GM10266 (cell line): ENCODE measurements around the gene CASP3.

ENCODE experiments used
- DNase-seq: peaks from one replicate; pipeline ENCODE4 v3.0.0; 2012; ENCODE audit errors: extremely low spot score
- TF ChIP-seq, protein P1 (sequence below): IDR thresholded peaks from 2 replicates; pipeline ENCODE4 v1.5.1; 2012; ENCODE audit warnings: mild to moderate bottlenecking, low read depth; ENCODE audit not compliant: control insufficient read depth, insufficient read depth; ENCODE audit errors: missing control alignments

The CASP3 gene

GRCh38 chr4:184649026-184649970, at the start of gene CASP3, which contains the start of gene PRIMPOL:
Gene CASP3, minus strand, starts transcription at chr4:184649447. Its CDS starts 10,994 bp downstream, at chr4:184638453.
Gene PRIMPOL, plus strand, starts transcription at chr4:184649738. Its CDS starts 7,403 bp downstream, at chr4:184657141.
- TF ChIP-seq, protein P1, sequence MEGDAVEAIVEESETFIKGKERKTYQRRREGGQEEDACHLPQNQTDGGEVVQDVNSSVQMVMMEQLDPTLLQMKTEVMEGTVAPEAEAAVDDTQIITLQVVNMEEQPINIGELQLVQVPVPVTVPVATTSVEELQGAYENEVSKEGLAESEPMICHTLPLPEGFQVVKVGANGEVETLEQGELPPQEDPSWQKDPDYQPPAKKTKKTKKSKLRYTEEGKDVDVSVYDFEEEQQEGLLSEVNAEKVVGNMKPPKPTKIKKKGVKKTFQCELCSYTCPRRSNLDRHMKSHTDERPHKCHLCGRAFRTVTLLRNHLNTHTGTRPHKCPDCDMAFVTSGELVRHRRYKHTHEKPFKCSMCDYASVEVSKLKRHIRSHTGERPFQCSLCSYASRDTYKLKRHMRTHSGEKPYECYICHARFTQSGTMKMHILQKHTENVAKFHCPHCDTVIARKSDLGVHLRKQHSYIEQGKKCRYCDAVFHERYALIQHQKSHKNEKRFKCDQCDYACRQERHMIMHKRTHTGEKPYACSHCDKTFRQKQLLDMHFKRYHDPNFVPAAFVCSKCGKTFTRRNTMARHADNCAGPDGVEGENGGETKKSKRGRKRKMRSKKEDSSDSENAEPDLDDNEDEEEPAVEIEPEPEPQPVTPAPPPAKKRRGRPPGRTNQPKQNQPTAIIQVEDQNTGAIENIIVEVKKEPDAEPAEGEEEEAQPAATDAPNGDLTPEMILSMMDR: peak; percentile 45
- peak; percentile 95 for DNase-seq

DNA sequence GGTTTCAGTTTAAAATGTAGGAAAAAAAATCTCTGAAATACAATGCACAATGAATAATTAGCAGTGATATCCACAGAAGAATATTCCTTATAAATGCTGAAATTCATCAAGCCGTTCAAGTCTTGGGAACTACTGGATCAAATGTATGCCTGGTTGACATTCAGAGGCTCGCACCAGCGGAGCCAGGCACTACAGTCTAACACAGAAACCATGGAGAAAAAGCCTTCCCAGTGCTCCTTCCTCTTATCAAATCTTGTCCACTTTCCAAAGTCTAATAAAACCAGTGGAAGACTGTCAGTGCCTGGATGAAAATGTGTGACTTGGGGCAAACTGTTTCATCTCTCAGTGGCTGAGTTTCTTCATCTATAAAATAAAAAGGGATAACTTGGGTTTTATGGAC, 48.7 kb upstream of the CASP3 start:
- DNase-seq: no peak
- TF ChIP-seq, protein P1: no peak

DNA sequence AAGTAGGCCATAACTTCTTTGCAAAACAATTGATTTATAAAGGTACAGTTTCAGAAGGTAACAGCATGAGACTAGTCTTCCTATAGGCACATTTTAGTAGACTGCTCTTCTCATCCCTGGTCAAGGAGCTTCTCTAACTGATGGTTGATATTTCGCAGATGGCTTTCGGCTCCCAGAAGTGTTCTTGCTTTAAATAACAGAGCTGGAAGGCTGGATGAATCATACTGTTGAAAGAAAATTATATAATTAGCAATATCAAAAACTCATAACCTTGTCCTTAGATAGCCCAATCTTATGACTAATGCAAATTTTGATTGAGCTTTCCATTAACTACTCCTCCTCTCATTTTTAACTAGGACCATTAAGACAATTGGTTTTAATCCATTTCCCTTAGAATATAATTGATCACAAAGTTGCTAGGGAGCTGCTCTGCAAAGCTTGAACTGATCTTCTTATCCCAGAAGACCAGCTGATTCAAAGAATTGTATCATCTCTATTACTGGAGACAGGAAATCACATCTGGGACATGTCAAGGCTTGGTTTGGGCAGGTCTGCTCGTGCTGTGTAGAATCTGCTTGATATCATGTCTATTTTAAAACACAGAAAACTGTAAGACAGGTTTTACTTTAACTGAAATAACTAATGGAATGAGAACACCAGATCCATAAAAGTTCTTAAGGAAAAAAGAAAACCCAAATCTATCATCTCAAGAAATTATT, 46.1 kb upstream of the CASP3 start:
- no peak for DNase-seq
- TF ChIP-seq, protein P1: no peak

GRCh38 chr4:184694412-184694956, 45.2 kb upstream of the CASP3 start:
- TF ChIP-seq, protein P1: no peak
- DNase-seq: no peak

- TF ChIP-seq, protein P1: no peak
- no peak for DNase-seq
These were observed 43.8 kb upstream of the CASP3 start for GRCh38 chr4:184693056-184693455.

DNA sequence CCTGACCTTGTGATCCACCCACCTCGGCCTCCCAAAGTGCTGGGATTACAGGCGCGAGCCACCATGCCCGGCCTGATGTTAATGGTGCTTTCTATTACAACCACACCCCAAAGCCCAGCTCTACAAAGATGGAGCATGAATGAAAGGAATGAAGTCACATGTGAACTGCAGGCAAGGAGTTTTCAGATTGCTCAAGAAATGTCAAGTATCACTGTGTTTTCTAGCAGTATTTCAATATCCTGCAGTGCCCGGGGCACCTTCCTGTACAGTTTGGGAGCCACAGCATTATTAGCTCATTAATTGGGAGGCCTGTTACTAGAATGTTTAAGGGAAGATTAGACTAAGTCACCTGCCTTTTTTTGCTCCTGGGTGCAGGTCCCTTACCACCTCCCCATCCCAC, 40.4 kb upstream of the CASP3 start:
- TF ChIP-seq, protein P1: no peak
- DNase-seq: no peak
